Endothelial cell (in vitro differentiated cells): Measurements from ENCODE around the gene TRIM2. TPM values are rescaled to one million over a fixed set of nuclear protein-coding genes. Genes with fewer than 3 reads are reported as not detected.

ENCODE experiments used
- DNase-seq: peaks from one replicate; pipeline ENCODE4 v3.0.0; 2021; ENCODE audit warnings: low spot score
- H3K27ac Mint-ChIP-seq: one replicate; pipeline ENCODE4 v1.8.0; 2021; ENCODE audit warnings: mixed read lengths, inconsistent platforms; ENCODE audit not compliant: unreplicated experiment
- H3K27me3 Mint-ChIP-seq: one replicate; pipeline ENCODE4 v1.8.0; 2021; ENCODE audit warnings: mild to moderate bottlenecking, moderate library complexity, mixed read lengths, inconsistent platforms; ENCODE audit not compliant: unreplicated experiment
- H3K36me3 Mint-ChIP-seq: one replicate; pipeline ENCODE4 v1.8.0; 2021; ENCODE audit warnings: mild to moderate bottlenecking, low read depth, mixed read lengths, inconsistent platforms; ENCODE audit not compliant: unreplicated experiment
- H3K4me1 Mint-ChIP-seq: one replicate; pipeline ENCODE4 v1.8.0; 2021; ENCODE audit warnings: mild to moderate bottlenecking, mixed read lengths, inconsistent platforms; ENCODE audit not compliant: unreplicated experiment
- H3K4me3 Mint-ChIP-seq: one replicate; pipeline ENCODE4 v1.8.0; 2021; ENCODE audit warnings: mild to moderate bottlenecking, mixed read lengths, inconsistent platforms; ENCODE audit not compliant: unreplicated experiment
- H3K9me3 Mint-ChIP-seq: one replicate; pipeline ENCODE4 v1.8.0; 2021; ENCODE audit warnings: mixed read lengths, inconsistent platforms; ENCODE audit not compliant: unreplicated experiment
- CTCF ChIP-seq: fragments of 200-600 bp; sonication (generic); IDR thresholded peaks from one replicate; pipeline ENCODE4 v1.5.0; 2021; ENCODE audit warnings: antibody characterized with exemption; ENCODE audit not compliant: unreplicated experiment
- long read RNA-seq: library from polyadenylated mRNA; unstranded; transcript quantifications from one replicate; pipeline ENCODE4 v2.0.0, GENCODE V29; 2020; ENCODE audit not compliant: unreplicated experiment
- total RNA-seq: library from RNA; stranded (reverse); fragmentation: NEBNext Ultra II Directional; extraction: Animal tissue kit (Norgen Biotek cat#: 25700); gene quantifications from one replicate; pipeline ENCODE4 v1.2.1, GENCODE V29; 2021; ENCODE audit not compliant: unreplicated experiment

Gene TRIM2
- total RNA-seq: 15.4 TPM
- long read RNA-seq, partial matches to known transcripts: 0 of 2 reads
- long read RNA-seq, other reads (novel, unspliced or antisense): 2 of 2 reads

- no peak for TF ChIP-seq CTCF
- Mint-ChIP-seq H3K4me1 (peaks cover 16% of the 10 kb centered on the region), H3K36me3 (no peaks in the 10 kb centered on the region), H3K27ac (peak within 1 kb of the TSS; percentile 55), H3K4me3 (peak within 1 kb of the TSS; percentile 16), H3K9me3 (no peaks in the 10 kb centered on the region), H3K27me3 (no peaks in the 10 kb centered on the region)
- peak; percentile 19 for DNase-seq
Measured at GRCh38 chr4:153204247-153204671, at the start of gene TRIM2. Gene TRIM2, plus strand, starts transcription at chr4:153204443. Its CDS starts 88 bp downstream, at chr4:153204531.

- Mint-ChIP-seq H3K27ac (no peak overlapping the region), H3K4me3 (no peak overlapping the region), H3K9me3 (no peaks in the 10 kb centered on the region), H3K36me3 (no peaks in the 10 kb centered on the region), H3K4me1 (peaks cover 10% of the 10 kb centered on the region), H3K27me3 (peaks cover 12% of the 10 kb centered on the region)
- no peak for DNase-seq
- no peak for TF ChIP-seq CTCF
Measured at GRCh38 chr4:153155686-153156085, 48.6 kb upstream of the TRIM2 start.

GRCh38 chr4:153156263-153156662 is 48.0 kb upstream of the TRIM2 start:
- peaks cover 10% of the 10 kb centered on the region for H3K4me1 Mint-ChIP-seq
- H3K9me3 Mint-ChIP-seq: no peaks in the 10 kb centered on the region
- no peak overlapping the region for H3K27ac Mint-ChIP-seq
- peaks cover 12% of the 10 kb centered on the region for H3K27me3 Mint-ChIP-seq
- H3K4me3 Mint-ChIP-seq: no peak overlapping the region
- H3K36me3 Mint-ChIP-seq: no peaks in the 10 kb centered on the region
- no peak for TF ChIP-seq CTCF
- no peak for DNase-seq

GRCh38 chr4:153156721-153157120 is 47.5 kb upstream of the TRIM2 start:
- TF ChIP-seq CTCF: no peak
- Mint-ChIP-seq H3K4me3 (no peak overlapping the region), H3K4me1 (peaks cover 10% of the 10 kb centered on the region), H3K9me3 (no peaks in the 10 kb centered on the region), H3K27me3 (peaks cover 12% of the 10 kb centered on the region), H3K36me3 (no peaks in the 10 kb centered on the region), H3K27ac (no peak overlapping the region)
- DNase-seq: no peak

GRCh38 chr4:153159016-153159415 is 45.2 kb upstream of the TRIM2 start:
- Mint-ChIP-seq H3K9me3 (no peaks in the 10 kb centered on the region), H3K4me3 (no peak overlapping the region), H3K27me3 (peaks cover 5% of the 10 kb centered on the region), H3K36me3 (no peaks in the 10 kb centered on the region), H3K4me1 (peaks cover 2% of the 10 kb centered on the region), H3K27ac (no peak overlapping the region)
- DNase-seq: no peak
- TF ChIP-seq CTCF: no peak
